Measurements from ENCODE around the gene CPOX. TPM values are rescaled to one million over a fixed set of nuclear protein-coding genes. Genes with fewer than 3 reads are reported as not detected.

Gene CPOX
- total and polyA plus RNA-seq, 2 of the 8 experiments (the other 6 are each of a cell fraction or from before 2014, with no cell fraction given), result 17.4 to 27.0 TPM

- Histone ChIP-seq H3K4me3 (ENCODE audit: extremely low read depth in 1 of 4, insufficient read depth in 2 of 4, low read depth in 3 of 4, low read length in 4 of 4) (no peak overlapping the region), H3K23me2 (ENCODE audit: low read depth, low read length) (no peaks in the 10 kb centered on the region), H3K27me3 (replicated peaks in 1 of 4; ENCODE audit: control insufficient read depth in 3 of 4, extremely low read depth in 1 of 4, insufficient read depth in 3 of 4, low read length in 3 of 4) (peaks cover 0 to 1% (median 0%) of the 10 kb centered on the region in 4 experiments; a peak in 1 of 7 replicates), H4K5ac (ENCODE audit: insufficient read length, low read depth, low read length) (no peak overlapping the region), H2BK20ac (ENCODE audit: low read length) (no peak overlapping the region), H3K27ac (ENCODE audit: low read depth, low read length) (no peak overlapping the region), H2BK15ac (ENCODE audit: low read length) (no peak overlapping the region), H3K23ac (ENCODE audit: insufficient read length) (no peak overlapping the region), H3K79me1 (ENCODE audit: low read depth, low read length) (no peaks in the 10 kb centered on the region), H3K4ac (replicated peaks; ENCODE audit: insufficient read length, low read depth, low read length) (no peak overlapping the region), H3K56ac (replicated peaks; ENCODE audit: insufficient read length, low read depth, low read length) (no peak overlapping the region), H3K18ac (ENCODE audit: extremely low read depth, low read length) (no peak overlapping the region), H2BK120ac (replicated peaks; ENCODE audit: low read depth, low read length) (no peak overlapping the region), H3K9ac (replicated peaks in 1 of 4; ENCODE audit: extremely low read depth in 1 of 4, low read depth in 3 of 4, low read length in 3 of 4) (no peak overlapping the region; a peak in 1 of 7 replicates), H3K14ac (ENCODE audit: insufficient read length) (no peak overlapping the region), H2BK5ac (ENCODE audit: low read depth, low read length) (no peak overlapping the region), H3K36me3 (ENCODE audit: control insufficient read depth in 2 of 4, insufficient read depth in 4 of 4, low read length in 3 of 4) (no peaks in the 10 kb centered on the region), H2AK5ac (ENCODE audit: low read depth, low read length) (no peak overlapping the region), H4K20me1 (replicated peaks in 1 of 2; ENCODE audit: control insufficient read depth in 1 of 2, insufficient read depth in 2 of 2, low read length in 2 of 2) (no peaks in the 10 kb centered on the region), H3K79me2 (ENCODE audit: control insufficient read depth in 1 of 2, insufficient read depth in 2 of 2, low read length in 2 of 2) (no peaks in the 10 kb centered on the region), H4K91ac (replicated peaks; ENCODE audit: insufficient read length, low read length) (no peak overlapping the region), H3K4me2 (ENCODE audit: insufficient read depth in 1 of 2, low read depth in 2 of 2, low read length in 2 of 2) (no peak overlapping the region), H2AFZ (ENCODE audit: low read length) (peak overlapping the region; percentile 77; the same call in 1 of the 2 replicates), H3K4me1 (replicated peaks in 1 of 4; ENCODE audit: control insufficient read depth in 3 of 4, insufficient read depth in 4 of 4, low read length in 3 of 4) (no peaks in the 10 kb centered on the region), H2BK12ac (ENCODE audit: low read depth, low read length) (no peak overlapping the region), H4K8ac (ENCODE audit: extremely low read depth, insufficient read depth, low read length) (no peak overlapping the region), H3K9me3 (ENCODE audit: insufficient read depth in 2 of 2, low read depth in 1 of 2, low read length in 1 of 2) (no peaks in the 10 kb centered on the region)
- WGBS, 2 experiments (ENCODE audit: extremely low coverage in 1 of 2, insufficient coverage in 1 of 2, insufficient read length in 1 of 2, insufficient replicate concordance in 2 of 2, low coverage in 1 of 2, low lambda C conversion rate in 2 of 2, missing lambda C conversion rate in 1 of 2), result 80% methylated on average over 6 of the region's 6 CpGs; no CpG with 5 or more reads in 1 of the 2 experiments
- POLR2A ChIA-PET (ENCODE audit: partially characterized antibody), result no interaction called here
- CTCF ChIA-PET (ENCODE audit: partially characterized antibody), result interaction anchor here (0.5 kb wide), 1 partner anchor 1618 kb away, joined by 4 read pairs; no protein-coding TSS in a partner anchor
- no peak for TF ChIP-seq SAP30 (IDR thresholded peaks at IDR 0.05; ENCODE audit: insufficient read depth, insufficient replicate concordance, low read length)
- TF ChIP-seq CTCF (IDR thresholded peaks at IDR 0.05; ENCODE audit: control extremely low read depth in 1 of 3, insufficient read depth in 1 of 3, low read depth in 1 of 3, low read length in 3 of 3), result no peak
- no peak for TF ChIP-seq E2F6 (IDR thresholded peaks at IDR 0.05)
- no peak for TF ChIP-seq PHF8 (conservative IDR thresholded peaks at IDR 0.05; ENCODE audit: low read depth, low read length)
- TF ChIP-seq MAX (IDR thresholded peaks at IDR 0.05), result no peak
- TF ChIP-seq SP2 (IDR thresholded peaks at IDR 0.05; ENCODE audit: low read length), result no peak
- TF ChIP-seq SIX5 (IDR thresholded peaks at IDR 0.05; ENCODE audit: low read depth, low read length), result no peak
- no peak for TF ChIP-seq CBX8 (IDR thresholded peaks at IDR 0.05; ENCODE audit: borderline replicate concordance, low read depth, low read length)
- no peak for FAIRE-seq
- no peak for DNase-seq (ENCODE audit: low read depth in 1 of 2, low spot score in 2 of 2)
Measured at GRCh38 chr3:98536456-98537017, 56.9 kb downstream of the CPOX start.
